SU-DHL-6 (cell line): ENCODE measurements around the gene EVX2.

Experiments used
- H2AFZ ChIP-seq: fragments of 200-600 bp; sonication (generic); 2 replicates; pipeline ENCODE4 v1.6.1; 2014; ENCODE audit warnings: low read depth, mild to moderate bottlenecking, moderate library complexity, mixed read lengths, antibody characterized with exemption, low read length; ENCODE audit not compliant: severe bottlenecking
- H3F3A ChIP-seq: fragments of 200-600 bp; shearing (Covaris generic); 2 replicates; pipeline ENCODE4 v1.6.0; 2016; ENCODE audit warnings: antibody characterized with exemption, mild to moderate bottlenecking; ENCODE audit not compliant: insufficient read depth
- H3K27ac ChIP-seq: fragments of 200-600 bp; sonication (generic); 2 replicates; pipeline ENCODE4 v1.5.1; 2016; ENCODE audit warnings: low read depth, mild to moderate bottlenecking, low read length, moderate library complexity, mixed read lengths
- H3K27me3 ChIP-seq: fragments of 200-600 bp; sonication (generic), shearing (Covaris generic); 2 replicates; pipeline ENCODE4 v1.6.0; 2014; ENCODE audit warnings: mild to moderate bottlenecking, low read length
- H3K36me3 ChIP-seq: fragments of 200-600 bp; sonication (generic); 2 replicates; pipeline ENCODE4 v1.6.1; 2014; ENCODE audit warnings: mild to moderate bottlenecking, low read length, mixed read lengths
- H3K4me2 ChIP-seq: fragments of 300-600, 200-600 bp; shearing (Covaris generic), sonication (generic); 2 replicates; pipeline ENCODE4 v1.6.0; 2014; ENCODE audit warnings: low read length, low read depth, mild to moderate bottlenecking; ENCODE audit not compliant: poor library complexity, severe bottlenecking
- H3K4me3 ChIP-seq: fragments of 200-600 bp; sonication (generic); 2 replicates; pipeline ENCODE4 v1.5.1; 2014; ENCODE audit warnings: antibody characterized with exemption, low read length, mild to moderate bottlenecking, mixed read lengths; ENCODE audit not compliant: insufficient read depth, poor library complexity, severe bottlenecking
- H3K79me2 ChIP-seq: fragments of 200-600 bp; sonication (generic); 2 replicates; pipeline ENCODE4 v1.6.1; 2014; ENCODE audit warnings: mild to moderate bottlenecking, low read length, moderate library complexity; ENCODE audit not compliant: insufficient read depth
- H3K9ac ChIP-seq: fragments of 200-600 bp; sonication (generic); 2 replicates; pipeline ENCODE4 v1.7.0; 2014; ENCODE audit warnings: mild to moderate bottlenecking, low read length
- H3K9me2 ChIP-seq: fragments of 200-600 bp; sonication (generic); replicated peaks from 2 replicates; pipeline ENCODE4 v1.6.1; 2014; ENCODE audit warnings: low read length; ENCODE audit not compliant: insufficient read depth
- H3K9me3 ChIP-seq: fragments of 200-600 bp; sonication (generic); 2 replicates; pipeline ENCODE4 v1.6.1; 2014; ENCODE audit warnings: low read length, mixed read lengths; ENCODE audit not compliant: insufficient read depth
- H4K20me1 ChIP-seq: fragments of 200-600 bp; sonication (generic); 2 replicates; pipeline ENCODE4 v1.6.1; 2014; ENCODE audit warnings: low read depth, mild to moderate bottlenecking, antibody characterized with exemption, low read length, moderate library complexity, mixed read lengths
- CTCF ChIP-seq: fragments of 200-600 bp; sonication (generic); IDR thresholded peaks from one replicate; pipeline ENCODE4 v1.5.1; 2017; ENCODE audit warnings: antibody characterized with exemption, mild to moderate bottlenecking, low read length, moderate library complexity; ENCODE audit not compliant: insufficient read depth, poor library complexity, severe bottlenecking
- EZH2phosphoT487 ChIP-seq: fragments of 200-600 bp; sonication (generic), shearing (Covaris generic); conservative IDR thresholded peaks from 2 replicates; pipeline ENCODE4 v1.6.1; 2018; ENCODE audit warnings: mild to moderate bottlenecking, antibody characterized with exemption, low read length, moderate library complexity, mixed read lengths

The EVX2 gene

GRCh38 chr2:176092270-176093144 lies 8.7 kb upstream of the EVX2 start, which contains the start of gene HOXD13:
TSS of gene HOXD13 (plus strand) at chr2:176092721. CDS start at chr2:176092891, 170 bp downstream.
- H3K27me3 ChIP-seq: no peaks in the 10 kb centered on the region
- no peaks in the 10 kb centered on the region for H3K36me3 ChIP-seq
- no peaks in the 10 kb centered on the region for H4K20me1 ChIP-seq
- no peaks in the 10 kb centered on the region for H3K9me2 ChIP-seq
- no peak within 1 kb of the TSS for H3K4me2 ChIP-seq
- H3K79me2 ChIP-seq: no peaks in the 10 kb centered on the region
- no peak for TF ChIP-seq EZH2phosphoT487
- TF ChIP-seq CTCF: no peak
- no peak within 1 kb of the TSS for H3K4me3 ChIP-seq
- no peaks in the 10 kb centered on the region for H3K9me3 ChIP-seq
- no peak within 1 kb of the TSS for H3K27ac ChIP-seq
- H3F3A ChIP-seq: no peaks in the 10 kb centered on the region
- H3K9ac ChIP-seq: no peak within 1 kb of the TSS
- no peak within 1 kb of the TSS for H2AFZ ChIP-seq

DNA sequence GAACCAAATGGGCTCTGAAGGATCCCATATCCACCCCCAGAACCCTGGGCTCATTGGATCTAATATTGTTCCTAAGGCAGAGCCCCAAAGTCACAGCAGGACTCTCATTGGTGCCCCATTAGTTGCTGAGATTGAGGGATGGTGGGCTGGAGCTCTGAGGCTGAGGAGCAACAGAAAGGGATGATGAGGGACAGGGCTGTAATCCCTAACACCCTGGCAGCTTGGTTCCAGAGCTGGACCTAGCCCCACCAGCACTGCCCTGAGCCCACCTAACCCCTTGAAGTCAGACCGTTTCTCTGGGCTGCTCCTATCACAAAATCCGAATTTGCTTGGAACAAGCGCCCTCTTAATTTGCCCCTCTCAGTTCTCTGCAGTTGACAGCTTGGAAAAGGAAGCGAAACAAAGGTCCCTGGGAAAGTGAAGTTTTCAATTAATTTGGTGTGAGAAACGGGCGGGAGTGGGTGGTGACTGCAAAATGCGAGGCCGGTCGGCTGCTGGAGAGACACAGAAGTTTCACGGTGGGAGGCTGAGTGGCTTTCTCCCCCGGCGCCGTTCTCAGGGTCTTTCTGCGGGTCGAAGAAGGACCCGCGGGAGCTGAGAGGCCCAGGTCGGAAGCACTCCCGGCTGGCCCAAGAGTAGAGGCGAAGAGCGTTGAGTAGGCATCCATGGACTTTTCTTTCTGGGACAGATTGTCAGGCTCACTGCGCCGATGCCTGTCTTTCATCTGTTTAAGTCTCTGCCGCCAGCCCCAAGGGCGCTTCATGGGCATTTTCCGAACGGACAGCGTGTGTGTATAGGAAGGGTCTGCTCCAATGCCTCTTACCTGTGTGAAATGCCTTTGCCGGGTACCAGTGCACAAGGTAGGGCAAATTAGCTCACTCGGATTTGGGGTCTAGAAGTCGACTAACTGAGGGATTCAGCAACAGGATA lies 7.8 kb upstream of the EVX2 start:
- H3F3A ChIP-seq: no peaks in the 10 kb centered on the region
- H3K79me2 ChIP-seq: no peaks in the 10 kb centered on the region
- H3K27me3 ChIP-seq: no peaks in the 10 kb centered on the region
- H3K9me2 ChIP-seq: no peaks in the 10 kb centered on the region
- no peak for TF ChIP-seq CTCF
- no peak for TF ChIP-seq EZH2phosphoT487
- H3K36me3 ChIP-seq: no peaks in the 10 kb centered on the region
- H2AFZ ChIP-seq: no peak overlapping the region
- no peak overlapping the region for H3K27ac ChIP-seq
- H4K20me1 ChIP-seq: no peaks in the 10 kb centered on the region
- H3K4me2 ChIP-seq: no peak overlapping the region
- H3K9me3 ChIP-seq: no peaks in the 10 kb centered on the region
- H3K9ac ChIP-seq: no peak overlapping the region
- no peak overlapping the region for H3K4me3 ChIP-seq

DNA sequence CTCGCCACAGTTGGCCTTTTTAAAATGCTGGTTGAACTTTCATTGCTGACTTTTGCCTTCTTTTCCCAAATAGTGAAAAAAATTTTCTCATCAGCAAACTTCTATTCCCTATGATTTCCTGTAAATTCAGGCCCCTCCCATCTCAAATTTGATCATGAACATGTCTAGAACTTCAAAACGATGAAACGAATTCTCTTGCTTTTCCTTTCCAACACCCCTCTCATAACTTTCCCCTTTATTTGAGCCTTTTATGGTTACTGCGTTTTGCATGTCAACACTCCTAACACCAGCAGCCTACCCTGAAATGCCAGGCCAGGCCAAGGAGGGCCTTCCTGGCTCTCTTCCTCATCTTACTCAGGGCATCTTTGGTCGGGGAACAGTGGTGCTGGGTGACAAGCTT lies 7.1 kb upstream of the EVX2 start:
- no peaks in the 10 kb centered on the region for H3K9me2 ChIP-seq
- no peaks in the 10 kb centered on the region for H3K36me3 ChIP-seq
- H3K9ac ChIP-seq: no peak overlapping the region
- H2AFZ ChIP-seq: no peak overlapping the region
- TF ChIP-seq EZH2phosphoT487 (no peak), CTCF (no peak)
- H3K79me2 ChIP-seq: no peaks in the 10 kb centered on the region
- H4K20me1 ChIP-seq: no peaks in the 10 kb centered on the region
- no peak overlapping the region for H3K27ac ChIP-seq
- H3K9me3 ChIP-seq: no peaks in the 10 kb centered on the region
- no peaks in the 10 kb centered on the region for H3F3A ChIP-seq
- no peak overlapping the region for H3K4me3 ChIP-seq
- H3K4me2 ChIP-seq: no peak overlapping the region
- H3K27me3 ChIP-seq: no peaks in the 10 kb centered on the region
